GM12878 (cell line): ENCODE results near the gene KIDINS220. TPM values are rescaled to one million over a fixed set of nuclear protein-coding genes. Genes with fewer than 3 reads are reported as not detected.

Experiments
- CHD1 ChIP-seq: IDR thresholded peaks from 2 replicates; pipeline ENCODE4 v1.6.1; 2012; ENCODE audit warnings: low read depth, low read length, improper control_type of control experiment
- CHD4 ChIP-seq: fragments of 200-600 bp; sonication (generic); IDR thresholded peaks from 2 replicates; pipeline ENCODE4 v1.6.1; 2016; ENCODE audit warnings: mild to moderate bottlenecking
- CREM ChIP-seq: IDR thresholded peaks from 2 replicates; pipeline ENCODE4 v1.6.1; 2014; ENCODE audit warnings: antibody characterized with exemption, low read depth
- DPF2 ChIP-seq: fragments of 450-650 bp; IDR thresholded peaks from 2 replicates; pipeline ENCODE4 v1.6.1; 2017; ENCODE audit warnings: mild to moderate bottlenecking
- NR2C1 ChIP-seq: fragments of 450-650 bp; IDR thresholded peaks from 2 replicates; pipeline ENCODE4 v1.6.1; 2017; ENCODE audit warnings: antibody characterized with exemption, mild to moderate bottlenecking, moderate library complexity
- NR2C2 ChIP-seq: IDR thresholded peaks from 2 replicates; pipeline ENCODE4 v1.6.1; 2011; ENCODE audit warnings: borderline replicate concordance, low read depth; ENCODE audit not compliant: control insufficient read depth, insufficient read length
- POLR2A ChIP-seq: IDR thresholded peaks from 2 replicates; pipeline ENCODE4 v1.6.1; 2011; ENCODE audit warnings: low read depth, mild to moderate bottlenecking, low read length
- POLR2AphosphoS2 ChIP-seq: IDR thresholded peaks from 2 replicates; pipeline ENCODE4 v1.6.1; 2011; ENCODE audit warnings: low read depth, mild to moderate bottlenecking, low read length, improper control_type of control experiment, moderate library complexity
- RAD21 ChIP-seq: IDR thresholded peaks from 2 replicates; pipeline ENCODE4 v1.6.1; 2011; ENCODE audit warnings: mild to moderate bottlenecking, low read depth, low read length, moderate library complexity; ENCODE audit not compliant: insufficient read depth
- RBBP5 ChIP-seq: fragments of 200-600 bp; sonication (generic); conservative IDR thresholded peaks from 2 replicates; pipeline ENCODE4 v1.6.1; 2016
- RFX5 ChIP-seq: IDR thresholded peaks from 2 replicates; pipeline ENCODE4 v1.6.1; 2011; ENCODE audit warnings: low read depth, low read length, improper control_type of control experiment
- SMARCA5 ChIP-seq: fragments of 450-650 bp; IDR thresholded peaks from 2 replicates; pipeline ENCODE4 v1.6.1; 2017; ENCODE audit warnings: mild to moderate bottlenecking
- SPI1 ChIP-seq: IDR thresholded peaks from 2 replicates; pipeline ENCODE4 v1.6.1; 2011; ENCODE audit warnings: low read depth, mild to moderate bottlenecking, low read length, moderate library complexity, borderline replicate concordance; ENCODE audit not compliant: insufficient read depth
- SUZ12 ChIP-seq: fragments of 200-600 bp; sonication (generic); IDR thresholded peaks from one replicate; pipeline ENCODE4 v1.6.1; 2018; ENCODE audit warnings: antibody characterized with exemption, mild to moderate bottlenecking; ENCODE audit not compliant: unreplicated experiment
- TARDBP ChIP-seq: IDR thresholded peaks from 2 replicates; pipeline ENCODE4 v1.6.1; 2016; ENCODE audit warnings: borderline replicate concordance
- ZNF207 ChIP-seq: fragments of 450-650 bp; IDR thresholded peaks from 2 replicates; pipeline ENCODE4 v1.6.1; 2014; ENCODE audit warnings: antibody characterized with exemption, mild to moderate bottlenecking, borderline replicate concordance
- ZNF274 ChIP-seq: IDR thresholded peaks from one replicate; pipeline ENCODE4 v1.8.0; 2011; ENCODE audit not compliant: insufficient read length, insufficient read depth
- ZNF384 ChIP-seq: IDR thresholded peaks from 2 replicates; pipeline ENCODE4 v1.6.1; 2012; ENCODE audit warnings: low read depth, mild to moderate bottlenecking, low read length, improper control_type of control experiment, borderline replicate concordance
- polyA plus RNA-seq, 11 experiments: library from polyadenylated mRNA; depleted of rRNA in 4 of 11; unstranded in 6 of 11; stranded (reverse) in 5 of 11; fragments of >200 nt; fragmentation: Nextera tagmentation in 4 of 11; fragmentation: Illumina TruSeq in 1 of 11; extraction: Ambion mirVana in 4 of 11; extraction: Trizol in 1 of 11; gene quantifications; 1 replicate in 1 of 11; 2 replicates in 10 of 11; pipeline versions ENCODE4 v1.2.1 to v1.2.3, GENCODE V29; 2011 to 2016; ENCODE audit warnings: inconsistent platforms in 2 of 11, missing spikeins in 2 of 11, low read depth in 1 of 11
- total RNA-seq, 4 experiments: library from RNA; depleted of rRNA in 3 of 4; stranded (reverse); fragments of >200 nt in 3 of 4; fragmentation: Illumina TruSeq in 1 of 4; extraction: Trizol in 1 of 4; gene quantifications; 2 replicates each; pipeline versions ENCODE4 v1.2.1 to v1.2.3, GENCODE V29; 2013 to 2021
- TF ChIP-seq, protein P1 (sequence below): fragments of 450-650 bp; IDR thresholded peaks from 2 replicates; pipeline ENCODE4 v1.6.1; 2016; ENCODE audit warnings: mild to moderate bottlenecking
- TF ChIP-seq, protein P2 (sequence below): fragments of 450-650 bp; IDR thresholded peaks from 2 replicates; pipeline ENCODE4 v1.6.1; 2017; ENCODE audit warnings: low read depth, mild to moderate bottlenecking, moderate library complexity
- TF ChIP-seq, protein P3 (sequence below): fragments of 450-650 bp; IDR thresholded peaks from 2 replicates; pipeline ENCODE4 v1.6.1; 2017; ENCODE audit warnings: mild to moderate bottlenecking
- TF ChIP-seq, protein P4 (sequence below): fragments of 450-650 bp; conservative IDR thresholded peaks from 2 replicates; pipeline ENCODE4 v1.6.1; 2017; ENCODE audit warnings: mild to moderate bottlenecking, moderate library complexity
- TF ChIP-seq, protein P5 (sequence below): IDR thresholded peaks from 2 replicates; pipeline ENCODE4 v1.6.1; 2011; ENCODE audit warnings: borderline replicate concordance, low read depth, mild to moderate bottlenecking, moderate library complexity, low read length; ENCODE audit not compliant: insufficient read depth, poor library complexity, severe bottlenecking

The KIDINS220 gene
- total and polyA plus RNA-seq, 10 of the 15 experiments (the other 5 are each of a cell fraction or from before 2014, with no cell fraction given): 6.0 to 31.2 (median 16.0) TPM

DNA sequence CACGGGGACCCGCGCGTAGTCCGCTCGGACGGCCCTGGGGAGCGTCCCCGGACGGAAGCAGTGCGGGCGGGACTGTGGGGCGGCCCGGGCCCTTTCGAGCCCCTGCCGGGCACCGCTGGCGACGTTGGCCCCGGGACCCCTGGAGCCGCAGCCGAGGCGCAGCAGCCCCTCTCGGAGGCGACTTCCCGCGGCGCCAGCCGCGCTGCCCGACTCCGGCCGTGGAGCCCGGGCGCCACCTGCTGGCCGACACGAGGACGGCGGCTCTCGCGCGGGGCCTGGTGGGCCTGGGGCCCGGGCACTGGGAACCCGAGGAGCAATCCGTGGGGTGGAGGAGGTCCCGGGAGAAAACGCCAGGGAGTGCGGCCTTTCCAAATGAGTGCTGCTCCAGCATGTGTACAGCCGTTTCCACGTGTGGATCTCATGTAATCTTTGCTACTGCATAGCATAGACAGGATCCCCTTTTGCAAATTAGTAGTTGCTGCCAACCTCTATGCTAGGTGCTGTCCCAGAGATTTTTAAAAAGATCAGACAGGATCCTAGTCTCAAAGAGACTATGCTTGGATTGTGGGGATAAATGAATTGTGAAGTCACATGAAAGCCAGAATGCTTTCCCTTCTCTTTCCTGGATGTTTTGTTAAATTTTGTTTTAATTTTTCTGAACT lies 151.6 kb downstream of the KIDINS220 start (continued):
- TF ChIP-seq, protein P1, sequence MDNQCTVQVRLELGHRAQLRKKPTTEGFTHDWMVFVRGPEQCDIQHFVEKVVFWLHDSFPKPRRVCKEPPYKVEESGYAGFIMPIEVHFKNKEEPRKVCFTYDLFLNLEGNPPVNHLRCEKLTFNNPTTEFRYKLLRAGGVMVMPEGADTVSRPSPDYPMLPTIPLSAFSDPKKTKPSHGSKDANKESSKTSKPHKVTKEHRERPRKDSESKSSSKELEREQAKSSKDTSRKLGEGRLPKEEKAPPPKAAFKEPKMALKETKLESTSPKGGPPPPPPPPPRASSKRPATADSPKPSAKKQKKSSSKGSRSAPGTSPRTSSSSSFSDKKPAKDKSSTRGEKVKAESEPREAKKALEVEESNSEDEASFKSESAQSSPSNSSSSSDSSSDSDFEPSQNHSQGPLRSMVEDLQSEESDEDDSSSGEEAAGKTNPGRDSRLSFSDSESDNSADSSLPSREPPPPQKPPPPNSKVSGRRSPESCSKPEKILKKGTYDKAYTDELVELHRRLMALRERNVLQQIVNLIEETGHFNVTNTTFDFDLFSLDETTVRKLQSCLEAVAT: no peak
- TF ChIP-seq POLR2AphosphoS2: no peak
- no peak for TF ChIP-seq TARDBP
- TF ChIP-seq, protein P2, sequence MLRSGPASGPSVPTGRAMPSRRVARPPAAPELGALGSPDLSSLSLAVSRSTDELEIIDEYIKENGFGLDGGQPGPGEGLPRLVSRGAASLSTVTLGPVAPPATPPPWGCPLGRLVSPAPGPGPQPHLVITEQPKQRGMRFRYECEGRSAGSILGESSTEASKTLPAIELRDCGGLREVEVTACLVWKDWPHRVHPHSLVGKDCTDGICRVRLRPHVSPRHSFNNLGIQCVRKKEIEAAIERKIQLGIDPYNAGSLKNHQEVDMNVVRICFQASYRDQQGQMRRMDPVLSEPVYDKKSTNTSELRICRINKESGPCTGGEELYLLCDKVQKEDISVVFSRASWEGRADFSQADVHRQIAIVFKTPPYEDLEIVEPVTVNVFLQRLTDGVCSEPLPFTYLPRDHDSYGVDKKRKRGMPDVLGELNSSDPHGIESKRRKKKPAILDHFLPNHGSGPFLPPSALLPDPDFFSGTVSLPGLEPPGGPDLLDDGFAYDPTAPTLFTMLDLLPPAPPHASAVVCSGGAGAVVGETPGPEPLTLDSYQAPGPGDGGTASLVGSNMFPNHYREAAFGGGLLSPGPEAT: peak; percentile 35; the same call in 1 of the 2 replicates
- no peak for TF ChIP-seq CREM
- peak; percentile 68; the same call in 1 of the 2 replicates for TF ChIP-seq ZNF207
- TF ChIP-seq, protein P3, sequence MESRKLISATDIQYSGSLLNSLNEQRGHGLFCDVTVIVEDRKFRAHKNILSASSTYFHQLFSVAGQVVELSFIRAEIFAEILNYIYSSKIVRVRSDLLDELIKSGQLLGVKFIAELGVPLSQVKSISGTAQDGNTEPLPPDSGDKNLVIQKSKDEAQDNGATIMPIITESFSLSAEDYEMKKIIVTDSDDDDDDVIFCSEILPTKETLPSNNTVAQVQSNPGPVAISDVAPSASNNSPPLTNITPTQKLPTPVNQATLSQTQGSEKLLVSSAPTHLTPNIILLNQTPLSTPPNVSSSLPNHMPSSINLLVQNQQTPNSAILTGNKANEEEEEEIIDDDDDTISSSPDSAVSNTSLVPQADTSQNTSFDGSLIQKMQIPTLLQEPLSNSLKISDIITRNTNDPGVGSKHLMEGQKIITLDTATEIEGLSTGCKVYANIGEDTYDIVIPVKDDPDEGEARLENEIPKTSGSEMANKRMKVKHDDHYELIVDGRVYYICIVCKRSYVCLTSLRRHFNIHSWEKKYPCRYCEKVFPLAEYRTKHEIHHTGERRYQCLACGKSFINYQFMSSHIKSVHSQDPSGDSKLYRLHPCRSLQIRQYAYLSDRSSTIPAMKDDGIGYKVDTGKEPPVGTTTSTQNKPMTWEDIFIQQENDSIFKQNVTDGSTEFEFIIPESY: no peak
- no peak for TF ChIP-seq CHD4
- TF ChIP-seq ZNF274: no peak
- TF ChIP-seq DPF2: peak; percentile 94
- 0 out of 2 replicates have a peak, but pooled peaks have one; percentile 30 for TF ChIP-seq CHD1
- no peak for TF ChIP-seq RBBP5
- no peak for TF ChIP-seq ZNF384
- TF ChIP-seq, protein P4, sequence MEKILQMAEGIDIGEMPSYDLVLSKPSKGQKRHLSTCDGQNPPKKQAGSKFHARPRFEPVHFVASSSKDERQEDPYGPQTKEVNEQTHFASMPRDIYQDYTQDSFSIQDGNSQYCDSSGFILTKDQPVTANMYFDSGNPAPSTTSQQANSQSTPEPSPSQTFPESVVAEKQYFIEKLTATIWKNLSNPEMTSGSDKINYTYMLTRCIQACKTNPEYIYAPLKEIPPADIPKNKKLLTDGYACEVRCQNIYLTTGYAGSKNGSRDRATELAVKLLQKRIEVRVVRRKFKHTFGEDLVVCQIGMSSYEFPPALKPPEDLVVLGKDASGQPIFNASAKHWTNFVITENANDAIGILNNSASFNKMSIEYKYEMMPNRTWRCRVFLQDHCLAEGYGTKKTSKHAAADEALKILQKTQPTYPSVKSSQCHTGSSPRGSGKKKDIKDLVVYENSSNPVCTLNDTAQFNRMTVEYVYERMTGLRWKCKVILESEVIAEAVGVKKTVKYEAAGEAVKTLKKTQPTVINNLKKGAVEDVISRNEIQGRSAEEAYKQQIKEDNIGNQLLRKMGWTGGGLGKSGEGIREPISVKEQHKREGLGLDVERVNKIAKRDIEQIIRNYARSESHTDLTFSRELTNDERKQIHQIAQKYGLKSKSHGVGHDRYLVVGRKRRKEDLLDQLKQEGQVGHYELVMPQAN: peak; percentile 71
- TF ChIP-seq SMARCA5: peak; percentile 95
- TF ChIP-seq NR2C2: no peak
- no peak for TF ChIP-seq SUZ12
- no peak for TF ChIP-seq SPI1
- TF ChIP-seq NR2C1: no peak
- TF ChIP-seq, protein P5, sequence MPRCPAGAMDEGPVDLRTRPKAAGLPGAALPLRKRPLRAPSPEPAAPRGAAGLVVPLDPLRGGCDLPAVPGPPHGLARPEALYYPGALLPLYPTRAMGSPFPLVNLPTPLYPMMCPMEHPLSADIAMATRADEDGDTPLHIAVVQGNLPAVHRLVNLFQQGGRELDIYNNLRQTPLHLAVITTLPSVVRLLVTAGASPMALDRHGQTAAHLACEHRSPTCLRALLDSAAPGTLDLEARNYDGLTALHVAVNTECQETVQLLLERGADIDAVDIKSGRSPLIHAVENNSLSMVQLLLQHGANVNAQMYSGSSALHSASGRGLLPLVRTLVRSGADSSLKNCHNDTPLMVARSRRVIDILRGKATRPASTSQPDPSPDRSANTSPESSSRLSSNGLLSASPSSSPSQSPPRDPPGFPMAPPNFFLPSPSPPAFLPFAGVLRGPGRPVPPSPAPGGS: no peak
- peak; percentile 99 for TF ChIP-seq RAD21
- no peak for TF ChIP-seq RFX5
- TF ChIP-seq POLR2A: no peak
